Activated CD8-positive, alpha-beta memory T cell treated with anti-CD3 and anti-CD28 coated beads, Interleukin-2, amount 10 ng/mL, durations not matched to agents 7 days and 5 days (primary cell): ENCODE measurements around the gene ABT1. TPM values are rescaled to one million over a fixed set of nuclear protein-coding genes. Genes with fewer than 3 reads are reported as not detected.

Experiments used
- ATAC-seq: fragments of 150-1000 bp; cut with Tn5 transposase; one replicate; pipeline ENCODE4 v1.10.0; 2021; ENCODE audit warnings: moderate library complexity
- CTCF ChIA-PET: fragments of 350-600 bp; sonication (Branson Sonifier 250); formaldehyde crosslinking; loops from one replicate; lab custom pipeline; 2021; ENCODE audit warnings: antibody characterized with exemption; lab: Charles Lee
- DNase-seq: peaks from one replicate; pipeline ENCODE4 v3.0.0-alpha.2; 2020
- H3K27ac Mint-ChIP-seq: one replicate; pipeline ENCODE4 v1.8.0; 2021; ENCODE audit warnings: mild to moderate bottlenecking, mixed read lengths
- H3K27me3 Mint-ChIP-seq: one replicate; pipeline ENCODE4 v1.8.0; 2021; ENCODE audit warnings: mixed read lengths
- H3K36me3 Mint-ChIP-seq: one replicate; pipeline ENCODE4 v1.8.0; 2021; ENCODE audit warnings: mild to moderate bottlenecking, mixed read lengths
- H3K4me1 Mint-ChIP-seq: one replicate; pipeline ENCODE4 v1.8.0; 2021; ENCODE audit warnings: mixed read lengths
- H3K4me3 Mint-ChIP-seq: one replicate; pipeline ENCODE4 v1.8.0; 2021; ENCODE audit warnings: mild to moderate bottlenecking, moderate library complexity, mixed read lengths
- H3K9me3 Mint-ChIP-seq: one replicate; pipeline ENCODE4 v1.8.0; 2022; ENCODE audit warnings: low read depth, mixed read lengths
- total RNA-seq, 2 experiments: library from RNA; stranded (reverse); gene quantifications; one replicate each; pipeline ENCODE4 v1.2.3, GENCODE V29; 2021

The ABT1 gene
- total RNA-seq, 2 experiments from 2014 or later = 23.4 to 30.0 TPM

DNA sequence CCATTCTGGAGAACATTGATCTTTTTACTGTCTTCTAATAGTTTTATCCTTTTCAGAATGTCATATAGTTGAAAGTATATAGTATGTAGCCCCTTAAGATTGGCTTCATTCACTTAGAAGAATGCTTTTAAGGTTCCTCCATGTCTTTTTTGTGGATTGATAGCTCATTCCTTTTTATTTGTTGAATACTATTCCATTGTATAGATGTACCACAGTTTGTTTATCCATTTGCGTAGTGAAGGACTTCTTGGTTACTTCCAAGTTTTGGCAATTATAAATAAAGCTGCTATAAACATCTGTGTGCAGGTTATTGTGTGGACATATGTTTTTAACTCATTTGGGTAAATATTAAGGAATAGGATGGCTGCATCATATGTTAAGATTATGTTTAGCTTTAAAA is 27.8 kb downstream of the ABT1 start:
- peaks cover 4% of the 10 kb centered on the region for H3K9me3 Mint-ChIP-seq
- CTCF ChIA-PET = no interaction called here
- H3K4me1 Mint-ChIP-seq = no peaks in the 10 kb centered on the region
- H3K4me3 Mint-ChIP-seq = no peak overlapping the region
- ATAC-seq (no peak), DNase-seq (no peak)
- H3K27ac Mint-ChIP-seq = no peak overlapping the region
- peaks cover 21% of the 10 kb centered on the region for H3K27me3 Mint-ChIP-seq
- H3K36me3 Mint-ChIP-seq = no peaks in the 10 kb centered on the region

DNA sequence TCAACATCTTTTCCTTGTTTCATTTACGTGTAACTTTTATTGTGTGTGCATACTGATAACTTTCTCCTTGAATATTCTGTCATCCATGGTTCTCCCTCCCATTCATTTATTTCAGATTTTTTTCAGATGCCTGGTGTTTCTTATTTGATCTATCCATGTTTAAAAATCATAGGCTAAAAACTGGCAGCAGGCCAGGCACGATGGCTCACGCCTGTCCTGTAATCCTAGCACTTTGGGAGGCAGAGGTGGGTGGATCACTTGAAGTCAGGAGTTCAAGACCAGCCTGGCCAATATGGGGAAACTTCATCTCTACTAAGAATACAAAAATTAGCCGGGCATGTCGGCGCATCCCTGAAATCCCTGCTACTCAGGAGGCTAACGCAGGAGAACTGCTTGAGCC is 31.1 kb downstream of the ABT1 start:
- ATAC-seq (no peak), DNase-seq (no peak)
- CTCF ChIA-PET = no interaction called here
- no peak overlapping the region for H3K4me3 Mint-ChIP-seq
- H3K27ac Mint-ChIP-seq = no peak overlapping the region
- no peaks in the 10 kb centered on the region for H3K4me1 Mint-ChIP-seq
- H3K27me3 Mint-ChIP-seq = peaks cover 4% of the 10 kb centered on the region
- H3K36me3 Mint-ChIP-seq = no peaks in the 10 kb centered on the region
- peaks cover 6% of the 10 kb centered on the region for H3K9me3 Mint-ChIP-seq

DNA sequence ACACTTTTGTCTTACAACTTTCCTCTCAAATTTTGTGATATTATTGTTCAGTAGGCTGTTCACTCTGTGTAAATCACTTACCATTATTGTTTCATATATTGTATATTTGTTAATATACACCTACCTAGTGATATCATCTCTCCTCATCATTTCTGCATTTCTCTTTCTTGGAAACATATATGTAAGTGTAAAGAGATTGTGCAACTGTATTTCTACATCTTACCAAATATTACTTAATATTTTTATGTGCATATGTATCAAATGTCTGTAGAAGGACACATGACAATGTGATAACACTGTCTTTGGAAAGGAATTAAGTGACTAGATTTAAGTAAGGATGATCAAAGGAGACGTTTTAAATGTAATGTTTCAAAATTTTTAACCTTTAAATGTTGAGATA is 32.6 kb downstream of the ABT1 start:
- Mint-ChIP-seq H3K4me1 (no peaks in the 10 kb centered on the region), H3K27ac (no peak overlapping the region), H3K4me3 (no peak overlapping the region), H3K36me3 (peaks cover 4% of the 10 kb centered on the region), H3K27me3 (peaks cover 2% of the 10 kb centered on the region), H3K9me3 (peaks cover 6% of the 10 kb centered on the region)
- DNase-seq (no peak), ATAC-seq (no peak)
- CTCF ChIA-PET = no interaction called here

DNA sequence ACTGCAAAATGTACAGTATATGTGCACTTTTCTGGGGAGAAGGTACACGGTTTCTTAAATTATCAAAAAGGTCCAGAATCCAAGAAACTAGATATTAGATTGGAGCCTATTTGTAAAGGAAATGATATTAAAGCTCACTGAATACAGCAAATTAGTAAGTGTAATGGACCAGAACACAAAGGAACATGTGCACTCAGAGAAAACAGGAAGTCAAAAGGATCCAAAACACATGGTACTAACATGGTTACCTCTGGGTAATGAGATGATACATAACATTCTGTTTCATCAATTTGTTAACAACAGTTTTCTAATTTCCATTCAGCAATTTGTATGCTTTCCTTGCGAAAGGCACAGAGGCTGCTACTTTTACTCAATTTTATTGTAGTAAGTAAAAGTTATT is 44.1 kb downstream of the ABT1 start:
- Mint-ChIP-seq H3K36me3 (peaks cover 69% of the 10 kb centered on the region), H3K4me3 (no peak overlapping the region), H3K4me1 (no peaks in the 10 kb centered on the region), H3K27me3 (no peaks in the 10 kb centered on the region), H3K27ac (no peak overlapping the region), H3K9me3 (peaks cover 43% of the 10 kb centered on the region)
- CTCF ChIA-PET = no interaction called here
- ATAC-seq = no peak
- DNase-seq = no peak

DNA sequence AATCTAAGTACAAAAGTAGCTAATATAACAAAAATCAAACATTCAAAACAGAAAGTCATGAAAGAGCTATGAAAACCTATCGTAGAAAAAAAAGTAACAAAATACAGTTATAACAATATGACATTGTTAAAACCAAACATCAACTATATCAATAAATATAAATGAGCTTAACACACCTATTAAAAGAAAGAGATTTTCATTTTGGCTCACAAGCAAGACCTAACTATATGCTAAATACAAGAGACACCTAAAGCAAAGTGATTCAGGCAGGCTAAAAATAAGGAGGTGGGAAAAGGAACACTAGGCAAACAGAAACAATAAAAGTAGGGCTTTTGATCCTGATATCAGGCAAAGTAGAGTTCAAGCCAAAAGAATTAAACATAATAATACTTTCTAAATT is 49.3 kb downstream of the ABT1 start:
- Mint-ChIP-seq H3K4me1 (no peaks in the 10 kb centered on the region), H3K9me3 (peaks cover 46% of the 10 kb centered on the region), H3K4me3 (no peak overlapping the region), H3K36me3 (peaks cover 71% of the 10 kb centered on the region), H3K27ac (no peak overlapping the region), H3K27me3 (no peaks in the 10 kb centered on the region)
- DNase-seq (no peak), ATAC-seq (no peak)
- CTCF ChIA-PET = no interaction called here

Other genes starting within 250 kb of the ABT1 start
- gene BTN3A2, start 231.8 kb upstream of the ABT1 start, total RNA-seq = 10 to 100 TPM; 57.4 to 60.1 TPM
- gene BTN2A2, start 213.8 kb upstream of the ABT1 start, total RNA-seq = 10 to 100 TPM; 24.8 to 26.7 TPM
- gene BTN3A1, start 194.7 kb upstream of the ABT1 start, total RNA-seq = 10 to 100 TPM; 47.6 to 64.7 TPM
- gene BTN3A3, start 156.4 kb upstream of the ABT1 start, total RNA-seq = 10 to 100 TPM; 50.1 to 63.9 TPM
- gene BTN2A1, start 139.0 kb upstream of the ABT1 start, total RNA-seq = 10 to 100 TPM; 25.1 to 26.5 TPM
- not detected for gene BTN1A1, start 96.7 kb upstream of the ABT1 start, total RNA-seq
- 10 to 100 TPM; 75.6 to 78.4 TPM for gene HMGN4, start 58.6 kb upstream of the ABT1 start, total RNA-seq
- gene ZNF322, start 62.8 kb downstream of the ABT1 start, total RNA-seq = 10 to 100 TPM; 12.0 to 13.7 TPM